Mucosa of gallbladder (tissue), 1 donor: Measurements from ENCODE around the gene UQCRC1. TPM values are rescaled to one million over a fixed set of nuclear protein-coding genes. Genes with fewer than 3 reads are reported as not detected.

ENCODE experiments used
- DNase-seq: peaks from one replicate; pipeline ENCODE4 v3.0.0-alpha.2; 2020; ENCODE audit warnings: low spot score
- total RNA-seq: library from RNA; stranded (reverse); gene quantifications from one replicate; pipeline ENCODE4 v1.2.1, GENCODE V29; 2021
- donor health status: DM: no; HTN: no; CAD: no.

The UQCRC1 gene
- total RNA-seq, 1 donor from 2014 or later: 193 TPM

DNA sequence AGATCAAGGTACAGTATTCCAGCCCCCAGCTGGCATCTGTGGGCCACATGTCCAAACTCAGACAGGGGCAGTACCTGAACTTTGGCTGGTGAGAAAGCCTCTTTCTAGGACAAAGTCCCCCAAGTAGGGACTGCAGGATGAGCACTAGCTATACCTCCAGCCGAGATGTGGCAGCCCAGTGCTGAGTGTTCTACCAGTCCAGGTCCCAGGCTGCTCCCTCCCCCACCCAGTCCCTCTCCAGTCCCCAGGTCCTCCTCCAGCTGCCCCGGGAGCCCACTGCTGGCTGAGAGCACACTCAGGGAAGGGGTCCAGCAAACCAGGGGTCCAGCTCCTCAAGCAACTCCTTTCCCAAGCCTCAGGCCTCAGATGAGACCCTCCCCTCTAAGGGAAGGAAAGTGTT is 24.3 kb upstream of the UQCRC1 start:
- DNase-seq: no peak

DNA sequence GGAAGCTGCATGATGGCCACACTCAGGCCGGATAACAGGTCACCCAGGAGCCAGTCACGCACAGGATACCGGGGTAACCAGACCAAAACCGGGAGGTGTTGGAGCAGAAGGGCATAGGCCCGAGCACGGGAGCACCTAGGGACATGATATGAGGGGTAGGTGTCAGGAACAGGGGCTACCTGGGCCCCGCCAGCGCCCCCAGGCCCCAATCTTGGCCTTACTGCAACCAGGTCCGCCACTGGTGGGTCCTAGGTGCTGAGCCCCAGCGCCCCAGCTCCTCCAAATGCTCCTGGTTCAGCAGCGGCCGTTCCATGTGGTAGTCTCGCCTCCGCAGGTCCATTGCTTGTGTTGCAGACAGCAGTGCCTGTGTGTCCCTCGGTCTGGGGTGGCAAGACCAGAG is 23.8 kb upstream of the UQCRC1 start:
- no peak for DNase-seq

DNA sequence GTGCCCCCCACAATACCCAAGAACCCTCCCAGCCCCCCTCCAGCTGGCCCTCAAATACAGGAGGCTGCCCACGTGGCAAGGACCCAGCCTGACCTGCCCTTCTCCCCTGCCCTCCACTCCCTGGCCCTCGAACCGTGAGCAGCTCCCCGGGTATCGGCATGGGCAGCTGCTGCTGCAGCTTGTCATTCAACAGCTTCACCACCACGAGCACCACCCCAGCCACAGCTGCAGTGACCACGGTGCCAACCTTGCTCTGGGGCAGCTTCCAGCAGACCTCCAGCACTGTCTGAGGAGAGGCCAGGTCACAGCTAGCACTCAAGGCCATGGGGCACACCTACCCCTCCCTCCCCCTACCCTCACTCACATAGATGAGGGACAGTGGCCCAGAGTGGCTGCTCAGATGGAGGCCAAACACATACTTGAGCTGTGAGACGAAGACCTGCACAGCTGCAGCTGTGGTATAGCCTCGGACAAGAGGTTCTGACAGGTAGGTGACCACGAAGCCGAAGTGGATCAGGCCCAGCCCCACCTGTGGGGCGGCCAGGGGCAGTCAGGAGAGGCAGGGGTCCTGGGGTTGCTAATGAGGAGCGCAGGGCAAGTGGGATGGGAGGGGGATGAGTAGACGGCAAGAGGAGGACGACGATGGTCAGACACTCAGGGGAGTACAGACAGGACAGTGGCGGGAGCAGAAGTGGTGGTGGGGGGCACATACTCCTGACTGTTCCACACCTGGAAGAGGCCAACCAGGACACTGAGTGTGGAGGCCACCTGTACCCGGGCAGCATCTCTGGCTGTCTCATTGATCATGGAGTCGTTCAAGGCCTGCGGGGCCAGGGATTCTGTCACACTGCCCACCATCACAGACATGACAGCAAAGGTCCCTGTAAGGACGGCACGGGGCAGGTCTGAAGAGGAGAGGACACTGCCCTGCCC is 22.3 kb upstream of the UQCRC1 start:
- no peak for DNase-seq

DNA sequence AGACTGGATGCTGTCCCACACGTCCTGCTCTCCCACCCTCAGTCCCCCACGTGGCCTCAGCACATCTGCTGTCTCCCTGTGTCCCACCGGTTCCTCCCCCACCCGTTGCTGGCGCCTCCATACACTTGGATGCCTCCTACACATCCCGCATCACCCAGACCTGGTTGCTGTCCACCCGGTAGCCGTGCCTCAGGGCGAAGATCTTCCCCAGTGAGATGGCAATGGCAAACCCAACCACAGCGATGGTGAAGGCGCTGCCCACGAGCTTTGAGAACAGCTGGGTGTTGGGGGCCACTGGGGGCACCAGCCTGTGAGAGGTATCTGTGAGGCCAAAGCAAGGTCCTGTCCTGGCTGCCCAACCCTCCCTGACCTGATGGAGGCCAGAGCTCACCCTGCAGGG is 21.4 kb upstream of the UQCRC1 start:
- DNase-seq: no peak

DNA sequence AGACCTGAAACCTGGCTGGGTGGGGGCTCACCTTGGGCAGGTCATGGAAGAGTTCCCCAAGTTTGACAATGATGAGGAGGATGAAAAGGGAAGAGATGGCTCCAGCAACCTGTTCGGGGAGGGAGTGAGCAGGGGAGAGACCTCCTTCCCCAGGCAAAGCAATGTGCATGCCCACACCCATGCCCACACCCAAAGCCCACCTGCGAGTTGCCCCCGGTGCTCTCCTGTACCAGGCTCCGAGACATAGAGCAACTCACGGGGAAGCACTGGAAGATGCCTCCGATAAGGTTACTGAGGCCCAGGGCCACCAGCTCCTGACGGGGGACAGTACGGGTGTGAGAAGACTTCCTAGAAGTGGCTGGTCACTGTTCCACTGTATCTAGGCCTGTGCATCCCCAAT is 21.0 kb upstream of the UQCRC1 start:
- no peak for DNase-seq

DNA sequence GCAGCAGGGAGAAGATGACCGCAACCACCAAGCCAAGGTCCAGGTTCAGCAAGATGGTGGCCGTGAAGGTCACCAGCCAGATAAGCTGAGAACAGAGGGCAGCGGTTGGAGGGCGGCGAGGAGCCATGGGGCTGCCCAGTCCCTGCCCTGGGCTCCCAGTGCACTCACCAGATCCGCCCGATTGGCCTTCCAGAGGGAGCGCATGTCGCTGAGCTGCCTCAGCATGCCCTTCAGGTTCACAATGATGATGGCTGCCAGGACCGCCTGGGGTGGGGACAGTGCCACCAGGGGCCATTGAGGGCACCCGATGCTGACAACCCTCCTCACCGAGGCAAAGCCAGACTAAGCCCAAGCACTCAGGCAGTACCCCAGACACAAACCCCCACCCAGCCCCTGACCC is 20.4 kb upstream of the UQCRC1 start:
- no peak for DNase-seq

DNA sequence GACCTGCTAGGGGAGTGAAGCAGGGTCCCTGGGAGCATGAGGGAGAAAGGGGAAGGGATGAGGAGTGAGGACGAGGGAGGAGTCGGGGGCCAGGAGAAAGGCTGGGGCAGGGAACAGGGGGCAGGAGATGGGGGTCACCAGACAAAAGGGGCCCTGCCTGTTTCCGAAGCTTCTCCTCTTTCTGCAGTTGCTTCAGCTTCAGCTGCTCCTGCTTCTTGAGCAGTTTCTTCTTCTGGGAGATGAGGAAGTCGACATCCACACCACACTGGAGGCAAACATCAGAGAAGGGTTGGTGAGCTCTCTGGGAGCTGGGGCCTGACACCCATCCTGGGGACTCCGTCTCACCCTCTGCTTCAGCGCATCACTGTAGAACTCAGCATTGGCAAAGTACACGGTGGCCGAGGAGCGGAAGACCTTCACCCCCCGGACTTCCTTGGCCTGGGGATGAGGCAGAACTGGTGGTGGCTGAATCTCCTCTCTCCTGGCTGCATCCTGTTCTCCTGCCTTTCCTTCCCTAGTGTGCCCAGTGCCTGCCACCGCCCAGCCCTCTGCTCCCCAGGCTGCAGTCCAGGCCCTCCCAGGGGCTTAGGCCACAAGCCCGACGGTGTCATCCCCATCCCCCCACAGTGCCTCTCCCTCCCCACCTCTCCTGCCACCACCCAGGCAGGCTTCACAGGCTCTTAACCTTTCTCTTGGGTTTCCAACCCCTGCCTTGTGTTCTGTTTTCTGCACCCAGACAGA is 19.0 kb upstream of the UQCRC1 start:
- no peak for DNase-seq

DNA sequence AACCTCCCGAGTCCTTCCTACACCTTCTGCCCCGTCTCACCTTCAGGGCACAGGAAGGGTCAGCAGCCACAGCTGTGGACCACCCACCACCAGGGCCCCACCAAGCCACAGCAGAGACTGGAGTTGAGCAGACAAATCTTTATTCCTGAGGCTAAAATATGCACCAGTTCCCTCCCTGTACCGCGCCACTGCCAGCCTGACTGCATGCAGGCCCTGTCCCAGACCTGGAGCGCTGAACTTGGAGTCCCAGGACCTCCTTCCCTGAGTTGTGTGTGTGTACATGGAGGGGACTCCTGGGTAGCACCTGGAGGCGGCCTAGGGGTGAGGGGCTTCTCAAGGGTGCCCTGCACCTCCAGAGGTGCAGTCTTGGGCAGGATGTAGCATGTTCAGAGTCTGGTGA is 16.2 kb upstream of the UQCRC1 start:
- DNase-seq: no peak

DNA sequence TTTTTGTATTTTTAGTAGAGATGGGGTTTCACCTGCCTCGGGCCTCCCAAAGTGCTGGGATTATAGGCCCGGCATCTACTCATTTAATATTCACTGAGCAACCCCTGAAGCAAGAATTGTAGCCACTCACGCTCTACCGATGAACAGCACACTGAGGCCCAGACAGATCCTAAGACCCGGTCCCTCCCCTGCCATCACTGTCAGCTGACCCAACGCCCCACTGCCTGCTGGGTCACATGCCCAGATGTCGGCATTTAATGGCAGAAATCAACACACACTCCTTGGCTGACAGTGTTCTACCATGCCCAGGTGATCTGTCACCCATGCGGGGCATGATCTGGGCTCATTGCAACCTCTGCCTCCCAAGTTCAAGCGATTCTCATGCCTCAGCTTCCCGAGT is 15.3 kb upstream of the UQCRC1 start:
- DNase-seq: no peak

DNA sequence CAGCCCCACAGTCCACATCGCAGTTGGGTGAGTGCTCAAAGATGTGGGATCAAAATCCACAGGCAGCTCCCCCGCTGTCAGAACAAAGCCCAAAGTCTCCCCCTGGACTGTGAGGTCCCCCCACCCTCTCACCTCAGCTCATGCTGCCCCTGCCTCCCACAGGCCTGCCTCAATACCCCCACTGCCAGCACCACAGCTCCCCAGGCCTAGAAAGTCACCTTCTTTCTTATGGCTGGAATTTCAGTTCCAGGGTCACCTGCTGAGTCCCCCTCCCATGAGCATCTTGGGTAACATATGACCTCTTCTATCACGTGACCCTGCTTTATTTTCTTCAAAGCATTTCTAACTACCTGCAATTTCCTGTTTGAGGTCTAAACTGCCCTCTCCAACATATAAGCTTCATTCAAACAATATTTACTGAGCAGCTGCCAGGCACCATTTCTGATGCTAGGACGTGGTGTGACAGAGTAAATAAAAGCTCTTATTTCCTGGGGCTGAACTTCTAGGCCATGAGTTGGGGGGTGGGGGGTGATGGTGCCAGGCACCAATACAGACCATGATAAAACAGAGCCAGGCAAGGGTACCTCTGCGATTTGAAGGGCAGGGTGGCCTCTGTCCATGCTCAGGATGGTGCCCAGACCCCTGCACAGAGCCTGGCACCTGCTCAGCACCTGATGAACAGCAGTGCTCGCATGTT is 14.6 kb upstream of the UQCRC1 start:
- DNase-seq: no peak

DNA sequence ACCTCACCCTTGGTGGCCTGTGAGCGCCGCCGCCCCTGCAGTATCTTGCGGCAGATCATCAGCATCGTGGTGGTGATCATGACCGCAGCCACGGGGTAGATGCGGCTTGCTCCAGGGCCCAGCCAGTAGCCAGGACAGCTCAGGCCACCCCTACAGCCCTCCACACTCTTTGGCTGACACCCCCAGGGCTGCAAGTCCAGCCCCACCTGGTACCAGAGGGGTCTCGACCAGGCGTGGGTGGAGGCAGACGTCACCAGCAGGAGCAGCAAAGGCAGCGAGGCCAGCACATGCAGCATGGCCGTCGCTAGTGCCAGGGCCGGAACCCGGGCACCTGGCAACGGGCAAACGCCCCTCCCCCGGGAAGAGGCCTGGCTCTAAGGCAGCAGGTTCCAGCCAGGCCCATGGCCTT is 12.0 kb upstream of the UQCRC1 start, which contains the start of gene TMEM89:
TMEM89 (minus strand) TSS at position 309 of the 409 bp plus-strand sequence; CDS start at position 296, 13 bp downstream.
- DNase-seq: no peak

DNA sequence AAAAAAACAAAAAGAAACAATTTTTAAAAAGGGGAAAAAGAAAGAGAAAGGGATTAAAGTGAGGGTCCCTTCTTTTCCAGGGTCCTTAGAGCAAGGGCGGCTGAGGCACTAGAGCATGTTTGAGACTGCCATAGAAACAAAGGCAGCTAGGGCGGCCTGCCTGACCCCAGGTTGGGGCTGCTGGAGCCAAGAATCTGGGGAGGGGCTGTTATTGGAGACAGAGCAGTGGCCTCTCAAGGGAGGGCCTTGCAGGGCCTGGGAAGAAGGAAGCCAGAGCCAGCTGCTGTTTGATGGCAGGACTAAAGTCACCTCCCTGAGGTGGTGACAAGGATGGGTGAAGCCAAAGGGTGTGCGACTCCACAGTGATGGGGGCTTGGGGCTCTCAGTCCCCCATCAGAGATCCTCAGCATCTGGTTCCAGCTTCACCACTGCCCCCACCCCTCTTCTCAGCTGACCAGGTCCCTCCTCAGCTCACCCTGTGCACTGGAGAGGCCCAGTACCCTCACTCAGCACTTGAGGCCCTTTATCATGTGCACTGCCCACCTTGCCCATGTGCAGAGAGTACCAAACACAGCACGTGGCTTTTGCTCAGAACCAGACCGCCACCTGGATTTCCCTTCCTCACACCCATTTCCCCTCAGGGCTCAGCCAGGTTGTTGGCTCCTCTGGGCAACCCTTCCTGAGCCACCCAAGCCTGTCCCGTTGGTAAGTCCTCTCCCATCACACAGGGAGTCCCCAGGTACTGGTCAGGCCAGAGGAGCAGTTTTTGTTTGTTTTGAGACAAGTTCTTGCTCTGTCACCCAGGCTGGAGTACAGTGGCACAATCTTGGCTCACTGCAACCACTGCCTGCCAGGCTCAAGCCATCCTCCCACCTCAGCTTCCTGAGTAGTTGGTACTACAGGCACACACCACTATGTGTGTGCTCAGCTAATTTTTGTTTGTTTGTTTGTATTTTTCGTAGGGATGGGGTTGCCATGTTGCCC is 10.4 kb upstream of the UQCRC1 start:
- DNase-seq: no peak

DNA sequence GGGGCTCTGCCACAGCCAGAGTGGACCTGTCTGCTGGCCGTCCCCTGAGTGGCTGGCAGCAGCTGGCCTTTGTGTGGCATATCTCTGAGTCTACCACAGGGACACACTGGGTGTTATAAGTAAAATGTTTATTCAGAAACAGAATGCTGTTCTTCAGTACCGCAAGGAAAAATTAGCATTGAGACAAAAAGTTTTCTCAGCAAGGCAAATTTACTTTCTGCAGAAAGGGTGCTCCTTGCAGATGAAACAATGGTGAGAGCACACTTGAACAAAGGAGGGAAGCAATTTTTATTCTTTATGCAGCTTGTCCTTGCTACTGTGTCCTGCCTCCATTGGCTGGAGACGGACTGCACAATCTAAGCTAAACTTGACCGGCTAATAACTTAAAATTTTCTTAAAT is 8.1 kb upstream of the UQCRC1 start:
- DNase-seq: no peak

DNA sequence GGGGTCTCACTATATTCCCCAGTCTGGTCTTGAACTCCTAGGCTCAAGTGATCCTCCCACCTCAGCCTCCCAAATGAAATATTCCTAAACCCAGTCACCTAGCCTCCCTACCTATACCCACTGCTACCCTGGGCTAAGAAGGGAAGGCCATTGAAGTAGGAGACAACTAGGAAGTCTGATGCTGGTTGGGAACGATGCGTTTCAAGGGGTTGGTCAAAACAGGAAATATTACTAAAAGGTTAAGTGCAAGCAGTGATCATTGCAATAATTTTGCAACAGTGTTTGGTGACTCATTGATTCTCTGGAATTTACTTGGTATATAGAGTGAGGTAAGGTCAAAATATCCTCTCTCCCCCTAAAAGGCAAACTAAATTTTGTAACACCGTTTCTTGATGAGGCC is 4.6 kb upstream of the UQCRC1 start:
- no peak for DNase-seq

DNA sequence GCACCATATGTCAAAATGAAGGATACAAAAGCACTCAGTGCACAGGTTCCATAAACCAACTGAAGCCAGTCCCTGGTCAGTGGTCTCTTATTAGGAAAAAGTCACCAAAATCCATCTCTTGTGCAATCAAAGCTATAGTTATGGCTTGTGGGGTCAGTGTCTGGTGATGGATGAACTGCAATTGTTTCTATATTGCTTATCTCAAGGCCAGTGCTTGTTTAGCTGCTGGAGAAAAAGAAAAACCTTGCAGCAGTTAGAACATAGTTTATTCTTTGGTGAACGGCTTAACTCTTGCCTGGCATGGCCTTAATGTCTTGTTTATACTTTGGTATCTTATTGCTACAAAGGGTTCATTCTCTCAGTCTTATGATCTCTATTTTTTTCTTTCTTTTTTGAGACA is 2.9 kb upstream of the UQCRC1 start:
- DNase-seq: no peak

DNA sequence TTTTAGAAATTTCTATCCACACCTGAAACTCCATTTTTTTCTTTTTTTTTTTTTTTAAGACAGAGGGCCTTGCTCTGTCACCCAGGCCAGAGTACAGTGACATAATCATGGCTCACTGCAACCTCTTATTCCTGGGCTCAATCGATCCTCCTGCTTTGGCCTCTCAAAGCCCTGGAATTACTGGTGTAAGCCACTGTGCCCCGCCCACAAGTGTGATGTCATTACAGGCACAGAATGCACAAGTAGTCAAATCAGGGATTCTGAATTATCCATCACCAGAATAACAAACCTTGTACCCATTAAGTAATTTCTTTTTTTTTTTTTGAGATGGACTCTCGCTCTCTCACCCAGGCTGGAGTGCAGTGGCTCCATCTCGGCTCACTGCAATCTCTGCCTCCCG is 1.9 kb downstream of the UQCRC1 start:
- no peak for DNase-seq

DNA sequence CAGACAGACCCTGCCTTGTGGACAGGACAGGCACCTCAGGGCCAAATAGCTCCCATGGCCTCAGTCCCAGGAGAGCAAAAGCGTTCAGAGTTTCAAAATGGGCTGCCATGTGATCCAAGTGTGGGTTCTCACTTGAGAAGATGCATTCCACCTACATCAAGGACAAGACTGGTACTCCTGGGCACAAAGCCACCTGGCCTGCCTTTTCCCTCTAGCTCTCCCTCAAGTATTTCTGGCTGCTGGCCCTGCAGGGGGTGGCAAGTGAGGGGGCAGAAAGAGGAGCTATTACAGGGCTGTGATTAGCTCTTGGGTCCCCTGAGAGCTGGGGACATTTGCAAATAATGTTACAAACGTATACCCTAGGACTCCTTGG is 7.8 kb downstream of the UQCRC1 start:
- DNase-seq: no peak

DNA sequence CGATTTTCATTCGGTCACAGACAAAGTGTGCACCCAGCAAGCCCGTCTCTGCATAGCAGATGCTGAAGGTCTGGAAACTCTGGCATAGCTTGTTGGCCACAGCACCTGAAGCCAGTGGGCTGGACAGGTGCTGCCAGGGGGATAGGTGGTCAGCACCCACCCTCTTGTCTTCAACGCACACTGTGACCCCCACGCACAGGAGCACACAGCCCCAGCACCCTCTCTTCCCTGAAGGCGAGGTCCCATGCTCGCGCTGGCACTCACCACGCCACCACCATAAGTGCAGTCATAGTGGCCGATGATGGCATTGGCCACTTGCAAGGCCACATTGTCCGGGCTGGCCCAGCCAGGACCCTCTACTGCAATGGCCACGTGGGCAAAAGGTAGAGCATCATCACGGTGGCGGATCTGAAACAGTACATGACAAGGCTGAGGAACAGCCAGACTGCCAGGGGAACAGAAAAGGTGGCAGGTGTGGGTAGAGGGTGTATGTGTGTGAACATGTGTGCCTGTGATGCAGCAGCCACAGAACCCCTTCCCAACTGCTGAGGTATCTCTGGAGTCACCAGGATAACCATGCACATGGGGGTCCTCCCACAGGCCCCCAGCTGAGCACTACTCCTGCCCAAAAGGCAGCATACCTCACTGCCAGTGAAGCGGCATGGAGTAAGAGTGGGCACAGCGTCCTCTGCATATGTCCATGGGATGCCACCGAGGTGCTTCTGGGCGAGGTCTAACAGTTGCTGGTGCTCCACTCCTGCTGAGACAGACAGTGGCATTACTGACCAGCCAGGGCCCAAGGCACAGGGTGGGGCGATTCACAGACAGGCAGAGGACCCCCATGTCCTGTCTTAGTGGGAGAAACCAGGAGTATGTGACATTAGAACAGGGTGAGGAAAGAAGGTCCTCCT is 8.5 kb downstream of the UQCRC1 start:
- no peak for DNase-seq

DNA sequence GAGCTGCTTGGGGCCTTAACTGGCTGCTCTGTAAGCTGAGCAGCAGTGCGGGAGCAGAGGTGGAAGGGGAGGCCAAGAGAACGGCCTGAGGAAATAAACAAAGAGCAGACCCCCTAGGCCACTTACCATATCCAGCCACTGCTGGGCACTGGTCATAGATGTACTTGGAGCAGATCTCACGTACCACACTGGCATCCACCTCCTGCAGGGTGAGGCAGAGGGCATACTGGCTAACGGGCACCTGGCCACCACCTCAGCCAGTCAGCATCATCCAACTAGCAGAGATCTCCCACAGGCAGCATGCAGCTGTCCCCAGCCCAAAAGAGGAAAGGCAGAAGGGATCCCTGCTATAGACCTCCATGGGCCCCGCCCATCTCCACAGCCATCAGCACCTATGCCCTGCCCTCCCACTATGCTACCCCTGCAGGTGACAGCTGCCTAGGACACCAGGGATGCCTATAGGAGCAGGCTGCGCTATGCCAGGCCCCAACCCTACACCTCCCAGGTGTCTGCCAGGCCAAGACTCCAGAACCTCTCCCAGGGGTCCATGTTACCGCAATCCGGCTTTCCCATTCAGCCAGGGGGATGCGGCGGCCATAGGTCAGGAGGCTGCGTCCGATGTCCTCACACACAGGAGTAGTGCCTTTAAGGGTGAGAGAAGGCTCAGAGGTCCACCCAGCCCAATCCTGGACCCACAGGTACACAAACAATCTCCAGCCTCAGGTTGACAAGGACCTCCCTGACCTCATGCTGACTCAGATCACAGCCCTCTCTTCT is 9.7 kb downstream of the UQCRC1 start:
- no peak for DNase-seq
